Spleen (tissue), 7 donors: ENCODE measurements around the gene UNC13A.

Source experiments
- CTCF ChIP-seq, 11 experiments: fragments of 200-600 bp in 7 of 11; fragments of 450-650 bp in 4 of 11; sonication (generic) in 4 of 11; IDR thresholded peaks in 8 of 11; conservative IDR thresholded peaks in 3 of 11; 1 replicate in 7 of 11; 2 replicates in 4 of 11; pipeline versions ENCODE4 v1.4.0 to v1.8.0; 2016 to 2021; ENCODE audit warnings: antibody characterized with exemption in 11 of 11, inconsistent platforms in 4 of 11, mild to moderate bottlenecking in 1 of 11
- POLR2A ChIP-seq, 3 donors: fragments of 450-650 bp; IDR thresholded peaks; one replicate each; pipeline ENCODE4 v1.5.1; 2017; ENCODE audit warnings: antibody characterized with exemption in 3 of 3, mild to moderate bottlenecking in 1 of 3
- POLR2AphosphoS5 ChIP-seq, 3 donors: sonication (generic); formaldehyde crosslinking; IDR thresholded peaks; one replicate each; pipeline ENCODE4 v1.5.1; 2017; ENCODE audit warnings: antibody characterized with exemption in 3 of 3
- donor health status: DM: no; HTN: no; CAD: no; lungs with moderate emphysema.
- donor health status: DM: no; HTN: no; CAD: no.
- donor health status: DM: no; HTN: no; CAD: no.

GRCh38 chr19:17625980-17626379 lies 62.2 kb downstream of the UNC13A start:
- no peak for TF ChIP-seq POLR2A (IDR thresholded peaks at IDR 0.05)
- TF ChIP-seq CTCF (IDR thresholded peaks at IDR 0.05 in 8 of 11, conservative IDR thresholded peaks at IDR 0.05 in 3 of 11) = no peak
- TF ChIP-seq POLR2AphosphoS5 (IDR thresholded peaks at IDR 0.05) = no peak
